HG02623 (cell line): ENCODE measurements around the gene BRWD1.

ENCODE experiments used
- ATAC-seq: cut with Tn5 transposase; IDR thresholded peaks from one replicate; pipeline ENCODE4 v1.9.1; 2021; ENCODE audit warnings: moderate library complexity; ENCODE audit not compliant: unreplicated experiment

BRWD1 gene

GRCh38 chr21:39204134-39204533 lies 109.3 kb downstream of the BRWD1 start:
- no peak for ATAC-seq

- ATAC-seq: no peak
Observed at GRCh38 chr21:39198800-39199199, 114.6 kb downstream of the BRWD1 start.

GRCh38 chr21:39197448-39198233 lies 115.8 kb downstream of the BRWD1 start:
- no peak for ATAC-seq

- no peak for ATAC-seq
Observed at GRCh38 chr21:39196838-39197237, 116.6 kb downstream of the BRWD1 start.

GRCh38 chr21:39196310-39196709 lies 117.1 kb downstream of the BRWD1 start:
- ATAC-seq: no peak

GRCh38 chr21:39193380-39193779 lies 120.1 kb downstream of the BRWD1 start:
- ATAC-seq: no peak

- ATAC-seq: no peak
Observed at GRCh38 chr21:39189857-39190604, 123.4 kb downstream of the BRWD1 start.

GRCh38 chr21:39188521-39189139 lies 124.8 kb downstream of the BRWD1 start:
- no peak for ATAC-seq

- no peak for ATAC-seq
Observed at GRCh38 chr21:39187141-39187540, 126.3 kb downstream of the BRWD1 start.

- no peak for ATAC-seq
Observed at GRCh38 chr21:39186676-39187075, 126.8 kb downstream of the BRWD1 start.

GRCh38 chr21:39185157-39185556 lies 128.3 kb downstream of the BRWD1 start:
- ATAC-seq: no peak

GRCh38 chr21:39184050-39184980 lies 129.1 kb downstream of the BRWD1 start:
- no peak for ATAC-seq

GRCh38 chr21:39183272-39184049 lies 130.0 kb downstream of the BRWD1 start, which contains the start of gene PSMG1:
TSS of gene PSMG1 (minus strand) at chr21:39183451. CDS start at chr21:39183385, 66 bp downstream.
- peak; percentile 87 for ATAC-seq

GRCh38 chr21:39182484-39183271 lies 130.8 kb downstream of the BRWD1 start:
- peak; percentile 31 for ATAC-seq

GRCh38 chr21:39182016-39182415 lies 131.4 kb downstream of the BRWD1 start:
- no peak for ATAC-seq

- no peak for ATAC-seq
Observed at GRCh38 chr21:39181205-39181818, 132.1 kb downstream of the BRWD1 start.

GRCh38 chr21:39180429-39181019 lies 132.9 kb downstream of the BRWD1 start:
- ATAC-seq: no peak

GRCh38 chr21:39178421-39178820 lies 135.0 kb downstream of the BRWD1 start:
- no peak for ATAC-seq
